B cell (primary cell): Measurements from ENCODE around the gene ACOT6. TPM values are rescaled to one million over a fixed set of nuclear protein-coding genes. Genes with fewer than 3 reads are reported as not detected.

ENCODE experiments used
- ATAC-seq: fragments of 200-7000 bp; cut with Tn5 transposase; one replicate; pipeline ENCODE4 v1.10.0; 2021; ENCODE audit warnings: low read depth, mild to moderate bottlenecking, moderate number of reproducible peaks, moderate library complexity
- CTCF ChIA-PET: fragments of 350-600 bp; sonication (Branson Sonifier 250); formaldehyde crosslinking; loops from one replicate; lab custom pipeline; 2021; ENCODE audit warnings: antibody characterized with exemption, inconsistent platforms; lab: Charles Lee
- POLR2A ChIA-PET: fragments of 350-600 bp; sonication (Branson Sonifier 250); formaldehyde crosslinking; loops from one replicate; lab custom pipeline; 2021; ENCODE audit warnings: antibody characterized with exemption; lab: Charles Lee
- DNase-seq: peaks from one replicate; pipeline ENCODE4 v3.0.0; 2013
- H2AFZ ChIP-seq: 2 replicates; pipeline ENCODE4 v1.6.1; 2012; ENCODE audit warnings: mild to moderate bottlenecking, low read depth, low read length; ENCODE audit not compliant: insufficient read depth, poor library complexity, severe bottlenecking
- H3K27ac ChIP-seq, 2 donors: 1 replicate in 1 of 2; 2 replicates in 1 of 2; pipeline ENCODE4 v1.5.1; 2012 to 2013; ENCODE audit warnings: low read length in 2 of 2, mild to moderate bottlenecking in 2 of 2, moderate library complexity in 1 of 2
- H3K27me3 ChIP-seq, 4 experiments: fragments of 200-600 bp in 1 of 4; sonication (generic) in 1 of 4; replicated peaks in 1 of 4; 1 replicate in 2 of 4; 2 replicates in 2 of 4; pipeline versions ENCODE4 v1.6.1 to v1.7.0; 2013 to 2016; ENCODE audit warnings: low read length in 3 of 4, mild to moderate bottlenecking in 2 of 4, mixed read lengths in 1 of 4, moderate library complexity in 1 of 4; ENCODE audit not compliant: insufficient read depth in 4 of 4, control insufficient read depth in 3 of 4; ENCODE audit errors: control extremely low read depth in 1 of 4
- H3K36me3 ChIP-seq, 2 experiments: replicated peaks in 1 of 2; 1 replicate in 1 of 2; 2 replicates in 1 of 2; pipeline versions ENCODE4 v1.6.1 to v1.7.1; 2013; ENCODE audit warnings: low read length in 1 of 2; ENCODE audit not compliant: insufficient read depth in 2 of 2, control insufficient read depth in 1 of 2; ENCODE audit errors: control extremely low read depth in 1 of 2, extremely low read depth in 1 of 2
- H3K4me1 ChIP-seq, 2 donors: fragments of 200-600 bp in 1 of 2; sonication (generic) in 1 of 2; 1 replicate in 1 of 2; 2 replicates in 1 of 2; pipeline versions ENCODE4 v1.5.1 to v1.6.1; 2013 to 2017; ENCODE audit warnings: low read length in 2 of 2; ENCODE audit not compliant: control insufficient read depth in 2 of 2, insufficient read depth in 2 of 2
- H3K4me2 ChIP-seq: replicated peaks from 2 replicates; pipeline ENCODE3; 2012; ENCODE audit warnings: mild to moderate bottlenecking, low read depth, low read length; ENCODE audit not compliant: poor library complexity, severe bottlenecking
- H3K4me3 ChIP-seq, 5 experiments: fragments of 200-600 bp in 1 of 5; sonication (generic) in 1 of 5; 1 replicate in 3 of 5; 2 replicates in 2 of 5; pipeline versions ENCODE4 v1.5.1 to v1.7.0; 2011 to 2016; ENCODE audit warnings: low read length in 4 of 5, mild to moderate bottlenecking in 4 of 5, low read depth in 2 of 5, control low read depth in 1 of 5, moderate library complexity in 1 of 5; ENCODE audit not compliant: insufficient read depth in 1 of 5; ENCODE audit errors: control extremely low read depth in 1 of 5, extremely low read depth in 1 of 5
- H3K79me2 ChIP-seq: fragments of 200-600 bp; sonication (generic); one replicate; pipeline ENCODE4 v1.6.0; 2016; ENCODE audit warnings: low read length; ENCODE audit not compliant: control insufficient read depth, insufficient read depth
- H3K9ac ChIP-seq: fragments of 200-600 bp; sonication (generic); 2 replicates; pipeline ENCODE4 v1.6.1; 2017; ENCODE audit warnings: mild to moderate bottlenecking, low read length, moderate library complexity
- H3K9me3 ChIP-seq, 3 donors: one replicate each; pipeline versions ENCODE4 v1.6.1 to v1.7.1; 2013; ENCODE audit warnings: low read length in 2 of 3; ENCODE audit not compliant: control insufficient read depth in 2 of 3, insufficient read depth in 1 of 3; ENCODE audit errors: control extremely low read depth in 1 of 3
- H4K20me1 ChIP-seq: 2 replicates; pipeline ENCODE4 v1.6.0; 2012; ENCODE audit warnings: mild to moderate bottlenecking, low read length; ENCODE audit not compliant: insufficient read depth, control insufficient read depth, poor library complexity, severe bottlenecking
- H3K27ac Mint-ChIP-seq: one replicate; pipeline ENCODE4 v1.8.0; 2021; ENCODE audit warnings: mixed read lengths
- H3K27me3 Mint-ChIP-seq: one replicate; pipeline ENCODE4 v1.8.0; 2021; ENCODE audit warnings: mixed read lengths
- H3K4me1 Mint-ChIP-seq: one replicate; pipeline ENCODE4 v1.8.0; 2021; ENCODE audit warnings: mixed read lengths
- H3K4me3 Mint-ChIP-seq: one replicate; pipeline ENCODE4 v1.8.0; 2021; ENCODE audit warnings: mixed read lengths
- H3K9me3 Mint-ChIP-seq: one replicate; pipeline ENCODE4 v1.8.0; 2022; ENCODE audit warnings: mixed read lengths; ENCODE audit not compliant: insufficient read depth
- CTCF ChIP-seq: fragments of 200-600 bp; IDR thresholded peaks from one replicate; pipeline ENCODE4 v1.8.0; 2022; ENCODE audit warnings: antibody characterized with exemption, mild to moderate bottlenecking
- EZH2 ChIP-seq: IDR thresholded peaks from 2 replicates; pipeline ENCODE4 v1.6.1; 2012; ENCODE audit warnings: borderline replicate concordance, low read depth, mild to moderate bottlenecking, moderate library complexity, low read length; ENCODE audit not compliant: insufficient read depth, poor library complexity, severe bottlenecking
- whole genome bisulfite sequencing: methylation state at CpG from one replicate; pipeline ENCODE4 v1.1.5; 2013; ENCODE audit warnings: missing lambda C conversion rate; ENCODE audit not compliant: insufficient coverage; 5-methylcytosine and 5-hydroxymethylcytosine counted together
- intact Hi-C: fragments of 100-400 bp; cut with micrococcal nuclease; formaldehyde crosslinking; loops from one replicate; pipeline ENCODE4 v1.10.0; 2022
- polyA plus RNA-seq: library from polyadenylated mRNA; depleted of rRNA; stranded (reverse); fragments of >200 nt; gene quantifications from 2 replicates; pipeline ENCODE4 v1.2.3, GENCODE V29; 2012
- total RNA-seq, 2 donors: library from RNA; stranded (reverse); fragments of 120-200 nt in 1 of 2; gene quantifications; 1 replicate in 1 of 2; 2 replicates in 1 of 2; pipeline versions ENCODE4 v1.2.3 to v1.2.4, GENCODE V29; 2013 to 2022

ACOT6 gene
- total and polyA plus RNA-seq, 2 donors (not counting 1 experiment from before 2014, with no cell fraction given) = not detected

DNA sequence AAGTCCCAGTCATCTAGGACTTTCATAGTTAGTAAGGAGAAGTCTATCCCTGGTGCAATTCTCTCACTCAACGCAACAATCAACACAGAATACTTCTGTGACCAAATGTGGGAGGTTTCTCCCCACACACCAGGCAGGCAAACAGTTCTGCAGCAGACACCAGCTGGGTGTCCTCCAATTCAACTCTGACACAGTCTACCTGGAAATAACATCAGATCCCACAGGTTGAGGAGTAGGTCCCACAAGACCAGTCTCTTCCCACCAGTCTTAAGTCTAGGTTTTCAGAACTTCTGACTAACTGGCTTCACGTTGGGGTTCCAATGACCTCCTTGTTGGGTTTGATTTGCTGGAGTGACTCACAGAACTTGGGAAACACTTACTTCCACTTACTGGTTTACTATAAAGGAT is 14.8 kb downstream of the ACOT6 start:
- Histone ChIP-seq H3K27ac (no peak overlapping the region), H2AFZ (no peak overlapping the region), H3K4me1 (no peaks in the 10 kb centered on the region), H3K9me3 (no peaks in the 10 kb centered on the region), H3K27me3 (no peaks in the 10 kb centered on the region), H3K79me2 (no peaks in the 10 kb centered on the region), H3K4me3 (no peak overlapping the region), H3K36me3 (no peaks in the 10 kb centered on the region), H4K20me1 (no peaks in the 10 kb centered on the region), H3K9ac (no peak overlapping the region), H3K4me2 (no peak overlapping the region)
- Mint-ChIP-seq H3K4me3 (no peak overlapping the region), H3K27me3 (peaks cover 21% of the 10 kb centered on the region), H3K27ac (no peak overlapping the region), H3K4me1 (no peaks in the 10 kb centered on the region), H3K9me3 (no peaks in the 10 kb centered on the region)
- ChIA-PET CTCF (interaction anchor here (0.6 to 1.9 kb wide), 2 partner anchors 118 to 481 kb away, joined by 3 to 8 read pairs; no protein-coding TSS in a partner anchor), POLR2A (interaction anchor here (0.6 kb wide), 1 partner anchor 22 kb away, joined by 6 read pairs; no protein-coding TSS in a partner anchor)
- TF ChIP-seq CTCF (no peak), EZH2 (no peak)
- no peak for DNase-seq
- intact Hi-C loops = no loop called here
- WGBS = no CpG with 5 or more reads among the region's 2 CpGs
- ATAC-seq = no peak

GRCh38 chr14:73630009-73630780 is 17.9 kb downstream of the ACOT6 start:
- Mint-ChIP-seq H3K4me1 (peaks cover 5% of the 10 kb centered on the region), H3K4me3 (no peak overlapping the region), H3K27ac (no peak overlapping the region), H3K27me3 (peaks cover 25% of the 10 kb centered on the region), H3K9me3 (no peaks in the 10 kb centered on the region)
- 98% methylated on average over 7 of the region's 10 CpGs for WGBS
- no peaks in the 10 kb centered on the region for H3K79me2 ChIP-seq
- DNase-seq = no peak
- H3K4me1 ChIP-seq = peaks cover 14 to 15% of the 10 kb centered on the region in 2 donors
- no peak overlapping the region for H2AFZ ChIP-seq
- TF ChIP-seq EZH2 (no peak), CTCF (no peak)
- intact Hi-C loops = loop anchor here (5.0 kb wide), 2 partner anchors 138 to 197 kb away; partner anchors contain the start of gene RIOX1
- H3K36me3 ChIP-seq = no peaks in the 10 kb centered on the region
- H3K9ac ChIP-seq = no peak overlapping the region
- ChIA-PET POLR2A (interaction anchor here (0.6 kb wide), 1 partner anchor 52 kb away, joined by 4 read pairs; no protein-coding TSS in a partner anchor), CTCF (interaction anchor here (0.8 to 1.2 kb wide), 2 partner anchors 121 to 122 kb away, joined by 3 to 4 read pairs; no protein-coding TSS in a partner anchor)
- H4K20me1 ChIP-seq = no peaks in the 10 kb centered on the region
- no peak for ATAC-seq
- H3K27ac ChIP-seq = no peak overlapping the region
- H3K4me3 ChIP-seq = no peak overlapping the region
- no peaks in the 10 kb centered on the region for H3K9me3 ChIP-seq
- H3K4me2 ChIP-seq = no peak overlapping the region
- H3K27me3 ChIP-seq = peaks cover 0 to 15% (median 3%) of the 10 kb centered on the region in 4 experiments
